Endothelial cell of umbilical vein (primary cell): ENCODE results near the gene GM2A. TPM values are rescaled to one million over a fixed set of nuclear protein-coding genes. Genes with fewer than 3 reads are reported as not detected.

Source experiments
- BruUV-seq: library from RNA; stranded (reverse); fragments of 400-500 nt; replicated peaks from 2 replicates; lab custom pipeline; 2021; lab: Mats Ljungman, UMichigan
- CTCF ChIA-PET: fragments of 300-600, 350-600 bp; sonication (Branson Sonifier 250); formaldehyde crosslinking; loops from one replicate; lab custom pipeline; 2021; ENCODE audit warnings: antibody characterized with exemption, inconsistent platforms; lab: Charles Lee
- POLR2A ChIA-PET: fragments of 300-600, 350-600 bp; sonication (Branson Sonifier 250); formaldehyde crosslinking; loops from one replicate; lab custom pipeline; 2021; ENCODE audit warnings: antibody characterized with exemption, inconsistent platforms; lab: Charles Lee
- DNase-seq: peaks from one replicate; pipeline ENCODE4 v3.0.0-alpha.2; 2011; ENCODE audit warnings: low read depth, low spot score
- FAIRE-seq: peaks from 2 replicates; lab custom pipeline; 2011; peaks lifted over from hg19 to GRCh38; lab: Jason Lieb, UNC
- H2AFZ ChIP-seq: 2 replicates; pipeline ENCODE4 v1.6.0; 2012; ENCODE audit warnings: low read depth, low read length, control low read depth, inconsistent platforms
- H3K27ac ChIP-seq: 2 replicates; pipeline ENCODE4 v1.5.1; 2011; ENCODE audit warnings: low read depth, mild to moderate bottlenecking, control low read depth, low read length, moderate library complexity; ENCODE audit not compliant: insufficient read depth
- H3K27me3 ChIP-seq, 2 experiments: 2 replicates each; pipeline versions ENCODE4 v1.6.0 to v1.6.1; 2011; ENCODE audit warnings: low read length in 2 of 2, mixed read lengths in 1 of 2; ENCODE audit not compliant: control insufficient read depth in 2 of 2, insufficient read depth in 2 of 2
- H3K36me3 ChIP-seq, 2 experiments: 2 replicates in 1 of 2; 3 replicates in 1 of 2; pipeline ENCODE4 v1.5.1; 2011; ENCODE audit warnings: low read length in 2 of 2, mild to moderate bottlenecking in 1 of 2, moderate library complexity in 1 of 2; ENCODE audit not compliant: control insufficient read depth in 2 of 2, insufficient read depth in 2 of 2; ENCODE audit errors: extremely low read depth in 1 of 2
- H3K4me1 ChIP-seq: 3 replicates; pipeline ENCODE4 v1.5.1; 2011; ENCODE audit warnings: mild to moderate bottlenecking, low read length; ENCODE audit not compliant: control insufficient read depth, insufficient read depth; ENCODE audit errors: extremely low read depth
- H3K4me2 ChIP-seq: 2 replicates; pipeline ENCODE4 v1.6.1; 2011; ENCODE audit warnings: low read length, control low read depth, mixed read lengths; ENCODE audit not compliant: insufficient read depth
- H3K4me3 ChIP-seq, 3 experiments: fragments of 200-600 bp in 1 of 3; sonication (generic), shearing (Covaris generic) in 1 of 3; replicated peaks in 1 of 3; 2 replicates each; pipeline ENCODE4 v1.5.1; 2011 to 2016; ENCODE audit warnings: control low read depth in 3 of 3, low read length in 3 of 3, mild to moderate bottlenecking in 2 of 3, inconsistent platforms in 1 of 3, low read depth in 1 of 3, moderate library complexity in 1 of 3; ENCODE audit not compliant: insufficient read depth in 1 of 3
- H3K79me2 ChIP-seq: 2 replicates; pipeline ENCODE4 v1.6.0; 2012; ENCODE audit warnings: low read length, inconsistent platforms; ENCODE audit not compliant: control insufficient read depth, insufficient read depth
- H3K9ac ChIP-seq: replicated peaks from 2 replicates; pipeline ENCODE3; 2011; ENCODE audit warnings: low read length, control low read depth; ENCODE audit not compliant: insufficient read depth; ENCODE audit errors: extremely low read depth
- H3K9me1 ChIP-seq: replicated peaks from 3 replicates; pipeline ENCODE4 v1.6.0; 2011; ENCODE audit warnings: mild to moderate bottlenecking, low read length; ENCODE audit not compliant: control insufficient read depth, insufficient read depth; ENCODE audit errors: extremely low read depth
- H3K9me3 ChIP-seq: replicated peaks from 2 replicates; pipeline ENCODE4 v1.5.1; 2012; ENCODE audit warnings: low read length, inconsistent platforms; ENCODE audit not compliant: control insufficient read depth, insufficient read depth
- H4K20me1 ChIP-seq: replicated peaks from 2 replicates; pipeline ENCODE3; 2011; ENCODE audit warnings: mild to moderate bottlenecking, low read length; ENCODE audit not compliant: control insufficient read depth, insufficient read depth; ENCODE audit errors: extremely low read depth
- CTCF ChIP-seq, 2 donors: IDR thresholded peaks; 1 replicate in 1 of 2; 2 replicates in 1 of 2; pipeline ENCODE4 v1.5.1; 2011; ENCODE audit warnings: low read length in 2 of 2, mild to moderate bottlenecking in 2 of 2, moderate library complexity in 2 of 2, control low read depth in 1 of 2, inconsistent platforms in 1 of 2, low read depth in 1 of 2; ENCODE audit not compliant: insufficient read depth in 1 of 2; ENCODE audit errors: extremely low read depth in 1 of 2
- EZH2 ChIP-seq: IDR thresholded peaks from 2 replicates; pipeline ENCODE4 v1.6.1; 2012; ENCODE audit warnings: borderline replicate concordance, low read depth, mild to moderate bottlenecking, moderate library complexity, low read length, inconsistent platforms; ENCODE audit not compliant: severe bottlenecking
- FOS ChIP-seq: IDR thresholded peaks from 2 replicates; pipeline ENCODE4 v1.6.1; 2011; ENCODE audit warnings: mild to moderate bottlenecking, low read length, moderate library complexity, borderline replicate concordance; ENCODE audit not compliant: insufficient read depth
- GATA2 ChIP-seq: IDR thresholded peaks from 2 replicates; pipeline ENCODE4 v1.7.0; 2011; ENCODE audit warnings: low read depth, mild to moderate bottlenecking, moderate library complexity, mixed read lengths, low read length; ENCODE audit not compliant: insufficient read length, insufficient read depth
- JUN ChIP-seq: IDR thresholded peaks from 2 replicates; pipeline ENCODE4 v1.6.1; 2011; ENCODE audit warnings: borderline replicate concordance, low read depth; ENCODE audit not compliant: insufficient read length, insufficient read depth
- MAX ChIP-seq: IDR thresholded peaks from 2 replicates; pipeline ENCODE4 v1.6.1; 2011; ENCODE audit not compliant: insufficient read depth, insufficient read length
- POLR2A ChIP-seq: IDR thresholded peaks from 2 replicates; pipeline ENCODE4 v1.6.1; 2012; ENCODE audit warnings: low read depth, mild to moderate bottlenecking, control low read depth, low read length
- POLR2AphosphoS5 ChIP-seq: IDR thresholded peaks from 2 replicates; pipeline ENCODE4 v1.6.1; 2012; ENCODE audit warnings: low read depth, mild to moderate bottlenecking, control low read depth, low read length, moderate library complexity; ENCODE audit not compliant: insufficient read depth
- dilution Hi-C: fragments of 300-500 bp; cut with MboI; formaldehyde crosslinking; loops from one replicate; pipeline ENCODE4 v1.15.0; 2019; ENCODE audit warnings: low sequenced_read_pairs; ENCODE audit not compliant: extremely low pct_ligation_motif_present
- intact Hi-C: fragments of 100-400 bp; cut with micrococcal nuclease; formaldehyde crosslinking; loops from one replicate; pipeline ENCODE4 v1.10.0; 2022
- polyA plus RNA-seq, 4 experiments: library from polyadenylated mRNA; depleted of rRNA in 3 of 4; stranded (reverse) in 3 of 4; unstranded in 1 of 4; fragments of >200 nt; gene quantifications; 2 replicates each; pipeline versions ENCODE4 v1.2.1 to v1.2.3, GENCODE V29; 2011 to 2012; ENCODE audit warnings: missing spikeins in 1 of 4
- total RNA-seq: library from RNA; stranded (reverse); gene quantifications from 2 replicates; pipeline ENCODE4 v1.2.3, GENCODE V29; 2021

Gene GM2A
- total and polyA plus RNA-seq, 2 donors (not counting 3 experiments of a cell fraction or from before 2014, with no cell fraction given): 14.0 to 21.2 TPM

GRCh38 chr5:151250346-151251000 lies 2.5 kb upstream of the GM2A start:
- no peaks in the 10 kb centered on the region for H3K9me3 ChIP-seq
- no peak overlapping the region for H3K4me2 ChIP-seq
- no peak overlapping the region for H2AFZ ChIP-seq
- H3K27me3 ChIP-seq: peaks cover 3 to 9% of the 10 kb centered on the region in 2 experiments
- FAIRE-seq: no peak
- no peak overlapping the region for H3K4me3 ChIP-seq
- dilution Hi-C loops (no loop called here), intact Hi-C loops (loop anchor here (5.0 to 10.0 kb wide), 3 partner anchors 412 to 524 kb away; partner anchors contain the start of gene G3BP1)
- DNase-seq: no peak
- H3K9ac ChIP-seq: no peak overlapping the region
- BruUV-seq: no TSS peak
- H3K4me1 ChIP-seq: peaks cover 5% of the 10 kb centered on the region
- H3K9me1 ChIP-seq: no peaks in the 10 kb centered on the region
- no peaks in the 10 kb centered on the region for H4K20me1 ChIP-seq
- no peaks in the 10 kb centered on the region for H3K79me2 ChIP-seq
- no peaks in the 10 kb centered on the region for H3K36me3 ChIP-seq
- ChIA-PET POLR2A (no interaction called here), CTCF (no interaction called here)
- H3K27ac ChIP-seq: no peak overlapping the region
- TF ChIP-seq EZH2 (no peak), FOS (no peak), POLR2A (no peak), GATA2 (no peak), POLR2AphosphoS5 (no peak), CTCF (IDR thresholded peaks at IDR 0.05; ENCODE audit: extremely low read depth in 1 of 2, insufficient read depth in 1 of 2, low read depth in 1 of 2, low read length in 2 of 2) (no peak), JUN (no peak), MAX (no peak)
